Cardiac fibroblast (primary cell): ENCODE data around the gene PGM2L1.

Experiments used
- DNase-seq, 2 donors: peaks; one replicate each; pipeline versions ENCODE4 v3.0.0 to v3.0.0-alpha.2; 2010; ENCODE audit warnings: low read depth in 2 of 2
- H3K4me3 ChIP-seq, 2 donors: replicated peaks in 1 of 2; 1 replicate in 1 of 2; 2 replicates in 1 of 2; pipeline ENCODE4 v1.5.1; 2011; ENCODE audit warnings: low read depth in 2 of 2, low read length in 2 of 2, mild to moderate bottlenecking in 2 of 2, moderate library complexity in 1 of 2
- CTCF ChIP-seq: IDR thresholded peaks from one replicate; pipeline ENCODE4 v1.5.1; 2011; ENCODE audit warnings: low read depth, mild to moderate bottlenecking, low read length, inconsistent platforms

Gene PGM2L1

GRCh38 chr11:74320538-74320937 is 77.7 kb downstream of the PGM2L1 start:
- DNase-seq, result peak in 1 of 2 donors; percentile 66
- TF ChIP-seq CTCF, result no peak
- H3K4me3 ChIP-seq, result no peak overlapping the region

- no peak for TF ChIP-seq CTCF
- peak; percentile 87 to 99 for DNase-seq
- H3K4me3 ChIP-seq, result no peak overlapping the region
These were observed 79.0 kb downstream of the PGM2L1 start for GRCh38 chr11:74319139-74319816.

- H3K4me3 ChIP-seq, result no peak overlapping the region
- peak in 1 of 2 donors; percentile 61 for DNase-seq
- TF ChIP-seq CTCF, result no peak
These were observed 79.8 kb downstream of the PGM2L1 start for GRCh38 chr11:74318241-74318932.

GRCh38 chr11:74316772-74317505 is 81.3 kb downstream of the PGM2L1 start:
- no peak for TF ChIP-seq CTCF
- H3K4me3 ChIP-seq, result no peak overlapping the region
- DNase-seq, result peak in 1 of 2 donors; percentile 84

GRCh38 chr11:74312326-74312725 is 85.9 kb downstream of the PGM2L1 start:
- DNase-seq, result peak in 1 of 2 donors; percentile 50
- TF ChIP-seq CTCF, result no peak
- H3K4me3 ChIP-seq, result no peak overlapping the region

GRCh38 chr11:74311352-74311926 is 86.8 kb downstream of the PGM2L1 start, which contains the start of gene P4HA3:
Gene P4HA3 (minus strand): TSS chr11:74311640. CDS start chr11:74311611, 29 bp downstream.
- DNase-seq, result peak; percentile 64 to 68
- no peak for TF ChIP-seq CTCF
- H3K4me3 ChIP-seq, result peak within 1 kb of the TSS; percentile 64 to 82
